Left cardiac atrium (tissue), 4 donors: ENCODE results near the gene DOCK4. TPM values are rescaled to one million over a fixed set of nuclear protein-coding genes. Genes with fewer than 3 reads are reported as not detected.
A peak's percentile ranks its signal among the peaks of the same experiment; 100 is the strongest.

Experiments
- ATAC-seq, 2 donors: fragments of 200-7000 bp; cut with Tn5 transposase; one replicate each; pipeline ENCODE4 v1.9.1; 2020; ENCODE audit warnings: mild to moderate bottlenecking in 2 of 2, moderate library complexity in 2 of 2
- DNase-seq: peaks from one replicate; pipeline ENCODE4 v3.0.0-alpha.2; 2020
- intact Hi-C, 2 donors: fragments of 100-400 bp; cut with DNase I; formaldehyde crosslinking; loops; one replicate each; pipeline versions ENCODE4 v1.14.1 to v1.15.1; 2022 to 2023
- total RNA-seq, 2 donors: library from RNA; stranded (reverse); fragmentation: NEBNext Ultra II Directional; extraction: Animal tissue kit (Norgen Biotek cat#: 25700); gene quantifications; one replicate each; pipeline ENCODE4 v1.2.1, GENCODE V29; 2021
- donor health status: DM: no; HTN: yes; CAD: no.
- donor health status: DM: no; HTN: yes; CAD: no; lungs with severe emphysema.
- donor health status: DM: yes; HTN: yes; CAD: no.
- donor health status: Dilated cardiomyopathy.

The DOCK4 gene
- total RNA-seq, 2 donors from 2014 or later, result 17.1 to 19.3 TPM

- intact Hi-C loops, result no loop called here
- ATAC-seq, result no peak
Observed at GRCh38 chr7:112050250-112050881, 155.8 kb downstream of the DOCK4 start.

GRCh38 chr7:112049555-112050249 is 156.5 kb downstream of the DOCK4 start:
- intact Hi-C loops, result no loop called here
- no peak for DNase-seq
- no peak for ATAC-seq

More at GRCh38 chr7:112050250-112050881, 155.8 kb downstream of the DOCK4 start:
- no peak for DNase-seq

- intact Hi-C loops, result no loop called here
- no peak for DNase-seq
- no peak for ATAC-seq
Observed at GRCh38 chr7:112047421-112047820, 158.8 kb downstream of the DOCK4 start.

- no peak for DNase-seq
- no peak for ATAC-seq
- intact Hi-C loops, result no loop called here
Observed at GRCh38 chr7:112045222-112045621, 161.0 kb downstream of the DOCK4 start.

GRCh38 chr7:112042631-112043030 is 163.6 kb downstream of the DOCK4 start:
- intact Hi-C loops, result no loop called here
- ATAC-seq, result no peak
- DNase-seq, result no peak

- no peak for DNase-seq
- intact Hi-C loops, result no loop called here
- no peak for ATAC-seq
Observed at GRCh38 chr7:112038353-112038752, 167.8 kb downstream of the DOCK4 start.

- ATAC-seq (no peak), DNase-seq (no peak)
- intact Hi-C loops, result no loop called here
Observed at GRCh38 chr7:112036071-112036470, 170.1 kb downstream of the DOCK4 start.

GRCh38 chr7:112031689-112032088 is 174.5 kb downstream of the DOCK4 start:
- DNase-seq, result no peak
- no peak for ATAC-seq
- intact Hi-C loops, result no loop called here

- DNase-seq (no peak), ATAC-seq (no peak)
- intact Hi-C loops, result no loop called here
Observed at GRCh38 chr7:112025556-112025955, 180.6 kb downstream of the DOCK4 start.

- ATAC-seq, result no peak
- intact Hi-C loops, result no loop called here
- DNase-seq, result no peak
Observed at GRCh38 chr7:112023786-112024185, 182.4 kb downstream of the DOCK4 start.

GRCh38 chr7:112023282-112023681 is 182.9 kb downstream of the DOCK4 start:
- DNase-seq, result no peak
- intact Hi-C loops, result no loop called here
- ATAC-seq, result no peak

GRCh38 chr7:112022128-112022527 is 184.1 kb downstream of the DOCK4 start:
- intact Hi-C loops, result no loop called here
- ATAC-seq (no peak), DNase-seq (no peak)

- no peak for DNase-seq
- intact Hi-C loops, result no loop called here
- ATAC-seq, result peak; percentile 22 to 57
Observed at GRCh38 chr7:112021379-112022044, 184.7 kb downstream of the DOCK4 start.

- intact Hi-C loops, result no loop called here
- DNase-seq (no peak), ATAC-seq (no peak)
Observed at GRCh38 chr7:112020800-112021199, 185.4 kb downstream of the DOCK4 start.

- no peak for DNase-seq
- ATAC-seq, result no peak
- intact Hi-C loops, result no loop called here
Observed at GRCh38 chr7:112019932-112020331, 186.3 kb downstream of the DOCK4 start.

- ATAC-seq (no peak), DNase-seq (no peak)
- intact Hi-C loops, result no loop called here
Observed at GRCh38 chr7:112018305-112019030, 187.7 kb downstream of the DOCK4 start.

GRCh38 chr7:112015146-112015545 is 191.1 kb downstream of the DOCK4 start:
- intact Hi-C loops, result no loop called here
- no peak for DNase-seq
- no peak for ATAC-seq

- ATAC-seq (no peak), DNase-seq (no peak)
- intact Hi-C loops, result no loop called here
Observed at GRCh38 chr7:112014347-112014746, 191.9 kb downstream of the DOCK4 start.

GRCh38 chr7:112013274-112013673 is 192.9 kb downstream of the DOCK4 start:
- DNase-seq (no peak), ATAC-seq (no peak)
- intact Hi-C loops, result no loop called here

- intact Hi-C loops, result no loop called here
- DNase-seq (no peak), ATAC-seq (peak in 1 of 2 donors; percentile 24)
Observed at GRCh38 chr7:112012242-112012641, 194.0 kb downstream of the DOCK4 start.
